Pancreas (tissue), 10 donors: ENCODE data around the gene RPS15A. TPM values are rescaled to one million over a fixed set of nuclear protein-coding genes. Genes with fewer than 3 reads are reported as not detected.
"Not testable (repeated sequence)": the region's sequence is repeated elsewhere in the genome, so short reads cannot be mapped to it uniquely, and the experiment has no call there.

Source experiments
- ATAC-seq, 4 donors: fragments of 200-7000 bp; cut with Tn5 transposase; one replicate each; pipeline versions ENCODE4 v1.8.0 to v1.9.1; 2020; ENCODE audit warnings: mild to moderate bottlenecking in 4 of 4, moderate library complexity in 4 of 4
- DNase-seq, 6 donors: peaks; one replicate each; pipeline ENCODE4 v3.0.0-alpha.2; 2020
- FAIRE-seq: peaks from 2 replicates; lab custom pipeline; 2012; peaks lifted over from hg19 to GRCh38; lab: Jason Lieb, UNC
- H3K27ac ChIP-seq, 4 donors: fragments of 200-600 bp; sonication (generic); 1 replicate in 3 of 4; 2 replicates in 1 of 4; pipeline versions ENCODE4 v1.5.0 to v1.8.0; 2020
- H3K27me3 ChIP-seq, 4 donors: fragments of 200-600 bp; one replicate each; pipeline ENCODE4 v1.8.0; 2021
- H3K36me3 ChIP-seq, 3 donors: fragments of 200-600 bp; sonication (generic) in 1 of 3; one replicate each; pipeline versions ENCODE4 v1.5.0 to v1.8.0; 2020 to 2021
- H3K4me1 ChIP-seq, 3 donors: fragments of 200-600 bp; one replicate each; pipeline ENCODE4 v1.8.0; 2021
- H3K4me3 ChIP-seq, 4 donors: fragments of 200-600 bp; sonication (generic) in 2 of 4; one replicate each; pipeline versions ENCODE4 v1.5.0 to v1.8.0; 2020 to 2021
- H3K9me3 ChIP-seq, 4 donors: fragments of 200-600 bp; one replicate each; pipeline ENCODE4 v1.8.0; 2021
- CTCF ChIP-seq, 4 donors: fragments of 200-600 bp; sonication (generic) in 3 of 4; IDR thresholded peaks; one replicate each; pipeline versions ENCODE4 v1.5.0 to v1.8.0; 2021; ENCODE audit warnings: antibody characterized with exemption in 4 of 4
- WGBS, 2 donors: extraction: QIAGEN DNeasy Blood & Tissue Kit; methylation state at CpG; one replicate each; pipeline ENCODE4 v1.1.7; 2013; 5-methylcytosine and 5-hydroxymethylcytosine counted together
- intact Hi-C, 3 donors: fragments of 100-400 bp; cut with DNase I; formaldehyde crosslinking; loops; one replicate each; pipeline versions ENCODE4 v1.11.1 to v1.14.2; 2022
- polyA plus RNA-seq, 2 donors: library from polyadenylated mRNA; stranded (reverse); fragments of 200-250 nt; gene quantifications; one replicate each; pipeline ENCODE4 v1.2.3, GENCODE V29; 2013
- total RNA-seq, 6 donors: library from RNA; stranded (reverse); fragmentation: NEBNext Ultra II Directional in 4 of 6; extraction: Animal tissue kit (Norgen Biotek cat#: 25700) in 4 of 6; gene quantifications; one replicate each; pipeline versions ENCODE4 v1.2.1 to v1.2.4, GENCODE V29; 2021 to 2023
- donor health status: healthy with polysubstance abuse.
- donor health status: DM: no; HTN: no; CAD: no; lungs with moderate emphysema.
- donor health status: DM: no; HTN: no; CAD: no.
- donor health status: control.
- donor health status: control.
- donor health status: Bipolar disorder and iron deficiency.
- donor health status: DM: yes; HTN: yes; CAD: no.
- donor health status: DM: no; HTN: no; CAD: no.
- donor health status: DM: no; HTN: no; CAD: no.
- donor health status: DM: yes; HTN: yes; CAD: no.

The RPS15A gene
- total and polyA plus RNA-seq, 8 donors, result 521 to 1,808 (median 818) TPM

- FAIRE-seq (no peak), DNase-seq (no peak), ATAC-seq (no peak)
- Histone ChIP-seq H3K9me3 (no peaks in the 10 kb centered on the region), H3K36me3 (peaks cover 0 to 56% (median 20%) of the 10 kb centered on the region in 3 donors), H3K4me3 (no peak overlapping the region), H3K27me3 (no peaks in the 10 kb centered on the region), H3K4me1 (peaks cover 4 to 27% (median 17%) of the 10 kb centered on the region in 3 donors), H3K27ac (no peak overlapping the region)
- 88 to 90% methylated on average over 8 of the region's 8 CpGs for WGBS, 2 donors
- no peak for TF ChIP-seq CTCF (IDR thresholded peaks at IDR 0.05)
- intact Hi-C loops, result no loop called here
Observed at GRCh38 chr16:18782697-18783429, 7.3 kb downstream of the RPS15A start.

- not testable (repeated sequence) for FAIRE-seq, DNase-seq
Observed at GRCh38 chr16:18781232-18781631, 8.9 kb downstream of the RPS15A start.

GRCh38 chr16:18780460-18781026, 9.6 kb downstream of the RPS15A start:
- 71 to 74% methylated on average over 7 to 8 of the region's 8 CpGs for WGBS, 2 donors
- peaks cover 0 to 35% (median 9%) of the 10 kb centered on the region in 3 donors for H3K36me3 ChIP-seq
- FAIRE-seq, H3K4me3 ChIP-seq, H3K27me3 ChIP-seq, H3K27ac ChIP-seq, DNase-seq, intact Hi-C loops, H3K4me1 ChIP-seq, H3K9me3 ChIP-seq: not testable (repeated sequence)
- ATAC-seq, result peak in 2 of 4 donors; percentile 23 to 36

More at GRCh38 chr16:18781232-18781631, 8.9 kb downstream of the RPS15A start:
- H3K4me1 ChIP-seq, result peaks cover 0 to 11% (median 4%) of the 10 kb centered on the region in 3 donors
- ATAC-seq, intact Hi-C loops, H3K4me3 ChIP-seq, H3K27ac ChIP-seq, H3K9me3 ChIP-seq, H3K27me3 ChIP-seq: not testable (repeated sequence)
- WGBS, 2 donors, result 89 to 91% methylated on average over 5 to 6 of the region's 6 CpGs
- H3K36me3 ChIP-seq, result peaks cover 0 to 41% (median 9%) of the 10 kb centered on the region in 3 donors

- intact Hi-C loops, DNase-seq, H3K9me3 ChIP-seq, FAIRE-seq, H3K27ac ChIP-seq, H3K4me3 ChIP-seq, H3K27me3 ChIP-seq, H3K36me3 ChIP-seq, H3K4me1 ChIP-seq, ATAC-seq: not testable (repeated sequence)
- 92 to 93% methylated on average over 1 of the region's 1 CpG for WGBS, 2 donors
Observed at GRCh38 chr16:18777664-18778063, 12.5 kb downstream of the RPS15A start.

GRCh38 chr16:18776334-18776733, 13.8 kb downstream of the RPS15A start:
- DNase-seq, ATAC-seq, H3K4me1 ChIP-seq, H3K27me3 ChIP-seq, H3K36me3 ChIP-seq, H3K4me3 ChIP-seq, H3K27ac ChIP-seq, H3K9me3 ChIP-seq, FAIRE-seq, intact Hi-C loops: not testable (repeated sequence)
- 68 to 80% methylated on average over 5 of the region's 5 CpGs for WGBS, 2 donors

- not testable (repeated sequence) for DNase-seq
- 93 to 96% methylated on average over 4 of the region's 4 CpGs for WGBS, 2 donors
Observed at GRCh38 chr16:18774651-18775050, 15.5 kb downstream of the RPS15A start.

GRCh38 chr16:18772171-18772570, 18.0 kb downstream of the RPS15A start:
- H3K27me3 ChIP-seq, FAIRE-seq, H3K27ac ChIP-seq, H3K9me3 ChIP-seq, DNase-seq, intact Hi-C loops, H3K4me1 ChIP-seq, H3K36me3 ChIP-seq, ATAC-seq, H3K4me3 ChIP-seq: not testable (repeated sequence)
- 84 to 90% methylated on average over 7 of the region's 7 CpGs for WGBS, 2 donors

More at GRCh38 chr16:18774651-18775050, 15.5 kb downstream of the RPS15A start:
- intact Hi-C loops, H3K9me3 ChIP-seq, H3K4me3 ChIP-seq, H3K27ac ChIP-seq, H3K27me3 ChIP-seq, ATAC-seq, H3K36me3 ChIP-seq, FAIRE-seq, H3K4me1 ChIP-seq: not testable (repeated sequence)

GRCh38 chr16:18770336-18770962, 19.7 kb downstream of the RPS15A start:
- H3K27ac ChIP-seq, ATAC-seq, H3K36me3 ChIP-seq, H3K27me3 ChIP-seq, H3K9me3 ChIP-seq, H3K4me1 ChIP-seq, DNase-seq, H3K4me3 ChIP-seq, FAIRE-seq, intact Hi-C loops: not testable (repeated sequence)
- WGBS, 2 donors, result 91 to 97% methylated on average over 11 of the region's 11 CpGs

- intact Hi-C loops, H3K27me3 ChIP-seq, DNase-seq, FAIRE-seq, H3K4me3 ChIP-seq, H3K27ac ChIP-seq, H3K36me3 ChIP-seq, H3K9me3 ChIP-seq, H3K4me1 ChIP-seq: not testable (repeated sequence)
- ATAC-seq, result peak; percentile 11 to 74 (median 64)
- 40 to 44% methylated on average over 6 of the region's 7 CpGs for WGBS, 2 donors
Observed at GRCh38 chr16:18767217-18767616, 22.9 kb downstream of the RPS15A start.

- intact Hi-C loops, H3K4me1 ChIP-seq, H3K9me3 ChIP-seq, H3K27ac ChIP-seq, FAIRE-seq, H3K4me3 ChIP-seq, H3K27me3 ChIP-seq, H3K36me3 ChIP-seq, DNase-seq: not testable (repeated sequence)
- peak in 2 of 4 donors; percentile 34 to 39 for ATAC-seq
- 32 to 47% methylated on average over 3 of the region's 5 CpGs for WGBS, 2 donors
Observed at GRCh38 chr16:18762713-18763112, 27.4 kb downstream of the RPS15A start.
